WERI-Rb-1 (cell line): Measurements from ENCODE around the gene POU3F3.

Experiments used
- DNase-seq: peaks from one replicate; pipeline ENCODE4 v3.0.0-alpha.2; 2020
- H3K27ac ChIP-seq: fragments of 250-450 bp; sonication (Bioruptor Pico); 2 replicates; pipeline ENCODE4 v1.5.1; 2020; ENCODE audit warnings: mild to moderate bottlenecking, moderate library complexity
- H3K27me3 ChIP-seq: fragments of 250-450 bp; sonication (Bioruptor Pico); 2 replicates; pipeline ENCODE4 v1.5.1; 2021; ENCODE audit warnings: mild to moderate bottlenecking, low read depth, moderate library complexity; ENCODE audit not compliant: insufficient read depth, severe bottlenecking
- H3K36me3 ChIP-seq: fragments of 250-450 bp; sonication (Bioruptor Pico); 2 replicates; pipeline ENCODE4 v1.5.1; 2020; ENCODE audit warnings: mild to moderate bottlenecking, moderate library complexity
- H3K4me3 ChIP-seq: 2 replicates; pipeline ENCODE4 v1.5.1; 2011; ENCODE audit warnings: low read depth, mild to moderate bottlenecking, control low read depth, low read length
- H3K9me3 ChIP-seq: fragments of 250-450 bp; sonication (Bioruptor Pico); 2 replicates; pipeline ENCODE4 v1.5.1; 2021; ENCODE audit warnings: mild to moderate bottlenecking, moderate library complexity; ENCODE audit not compliant: severe bottlenecking
- TF ChIP-seq, protein P1 (sequence below): IDR thresholded peaks from 2 replicates; pipeline ENCODE4 v1.5.1; 2011; ENCODE audit warnings: low read depth, mild to moderate bottlenecking, control low read depth, inconsistent platforms, low read length

Gene POU3F3

GRCh38 chr2:104844807-104845551 lies 8.9 kb upstream of the POU3F3 start:
- no peak overlapping the region for H3K27ac ChIP-seq
- H3K4me3 ChIP-seq, result no peak overlapping the region
- no peak for DNase-seq

DNA sequence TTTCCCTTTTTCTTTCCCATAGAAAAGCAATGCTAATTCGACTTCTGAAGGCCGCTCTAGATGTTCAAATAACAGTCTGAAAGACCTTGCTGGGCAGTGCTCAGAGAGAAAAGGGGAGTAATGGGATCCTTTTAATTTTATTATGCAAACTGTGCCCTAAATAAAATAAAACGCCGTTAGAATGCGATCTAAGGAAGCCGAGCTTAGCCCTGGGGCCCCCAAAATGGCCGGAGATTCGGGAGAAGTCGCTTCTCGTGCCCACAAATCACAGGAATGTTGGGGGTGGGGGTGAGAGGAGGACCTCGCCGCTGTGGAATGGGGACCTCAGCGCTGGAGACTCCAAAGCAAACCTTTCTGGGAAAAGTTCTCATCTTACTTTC lies 8.4 kb upstream of the POU3F3 start:
- H3K27ac ChIP-seq, result no peak overlapping the region
- DNase-seq, result no peak
- H3K36me3 ChIP-seq, result no peaks in the 10 kb centered on the region
- peaks cover 5% of the 10 kb centered on the region for H3K9me3 ChIP-seq
- TF ChIP-seq, protein P1, sequence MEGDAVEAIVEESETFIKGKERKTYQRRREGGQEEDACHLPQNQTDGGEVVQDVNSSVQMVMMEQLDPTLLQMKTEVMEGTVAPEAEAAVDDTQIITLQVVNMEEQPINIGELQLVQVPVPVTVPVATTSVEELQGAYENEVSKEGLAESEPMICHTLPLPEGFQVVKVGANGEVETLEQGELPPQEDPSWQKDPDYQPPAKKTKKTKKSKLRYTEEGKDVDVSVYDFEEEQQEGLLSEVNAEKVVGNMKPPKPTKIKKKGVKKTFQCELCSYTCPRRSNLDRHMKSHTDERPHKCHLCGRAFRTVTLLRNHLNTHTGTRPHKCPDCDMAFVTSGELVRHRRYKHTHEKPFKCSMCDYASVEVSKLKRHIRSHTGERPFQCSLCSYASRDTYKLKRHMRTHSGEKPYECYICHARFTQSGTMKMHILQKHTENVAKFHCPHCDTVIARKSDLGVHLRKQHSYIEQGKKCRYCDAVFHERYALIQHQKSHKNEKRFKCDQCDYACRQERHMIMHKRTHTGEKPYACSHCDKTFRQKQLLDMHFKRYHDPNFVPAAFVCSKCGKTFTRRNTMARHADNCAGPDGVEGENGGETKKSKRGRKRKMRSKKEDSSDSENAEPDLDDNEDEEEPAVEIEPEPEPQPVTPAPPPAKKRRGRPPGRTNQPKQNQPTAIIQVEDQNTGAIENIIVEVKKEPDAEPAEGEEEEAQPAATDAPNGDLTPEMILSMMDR, result no peak
- peaks cover 96% of the 10 kb centered on the region for H3K27me3 ChIP-seq
- H3K4me3 ChIP-seq, result no peak overlapping the region

More at GRCh38 chr2:104844807-104845551, 8.9 kb upstream of the POU3F3 start:
- peaks cover 96% of the 10 kb centered on the region for H3K27me3 ChIP-seq
- TF ChIP-seq, protein P1, result no peak
- H3K36me3 ChIP-seq, result no peaks in the 10 kb centered on the region
- H3K9me3 ChIP-seq, result peaks cover 5% of the 10 kb centered on the region

DNA sequence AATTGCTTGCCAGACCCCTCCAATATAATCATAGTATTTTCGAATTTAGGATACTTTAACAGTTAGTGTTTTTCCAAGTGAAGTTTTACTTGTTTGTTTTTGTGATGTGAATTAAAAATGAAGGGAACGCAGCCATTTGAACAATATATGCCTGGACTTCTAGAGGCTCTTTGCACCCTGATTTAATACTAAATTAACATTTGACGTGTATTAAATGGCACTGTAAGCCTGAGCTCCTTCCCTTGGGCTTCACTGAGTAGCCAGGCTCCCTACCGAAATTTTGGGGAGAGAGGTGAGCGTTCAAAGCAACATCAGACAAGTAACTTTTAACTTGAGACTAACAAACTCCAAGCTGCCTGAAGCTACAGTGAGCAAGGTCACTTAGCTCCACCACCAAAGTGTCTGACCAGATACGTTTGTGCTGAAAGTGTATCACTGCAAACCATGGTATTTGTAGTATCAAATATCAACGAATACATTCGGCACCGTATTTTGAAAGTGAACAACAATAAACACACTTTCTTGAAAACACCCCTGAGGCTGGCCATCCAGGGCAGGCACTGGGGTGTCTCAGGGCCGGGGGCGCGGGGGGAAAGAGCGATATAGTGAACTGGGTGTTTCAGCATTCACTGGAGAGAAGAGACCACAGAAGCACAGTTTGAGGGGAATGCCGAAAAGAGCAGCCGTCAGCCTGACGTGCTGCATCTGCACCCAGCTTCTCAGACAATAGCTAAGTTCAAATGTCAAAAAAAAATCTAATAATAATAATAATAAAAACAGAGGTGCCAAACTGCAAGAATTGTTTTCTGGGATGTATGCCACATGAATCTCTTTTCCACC lies 7.7 kb upstream of the POU3F3 start:
- H3K27me3 ChIP-seq, result peaks cover 96% of the 10 kb centered on the region
- no peak overlapping the region for H3K4me3 ChIP-seq
- DNase-seq, result no peak
- H3K36me3 ChIP-seq, result no peaks in the 10 kb centered on the region
- TF ChIP-seq, protein P1, result no peak
- no peak overlapping the region for H3K27ac ChIP-seq
- peaks cover 5% of the 10 kb centered on the region for H3K9me3 ChIP-seq

- no peak for DNase-seq
- no peak overlapping the region for H3K27ac ChIP-seq
- H3K36me3 ChIP-seq, result no peaks in the 10 kb centered on the region
- H3K4me3 ChIP-seq, result no peak overlapping the region
- peaks cover 5% of the 10 kb centered on the region for H3K9me3 ChIP-seq
- peaks cover 94% of the 10 kb centered on the region for H3K27me3 ChIP-seq
- TF ChIP-seq, protein P1, result no peak
Observed at GRCh38 chr2:104846786-104847585, 6.9 kb upstream of the POU3F3 start.

- Histone ChIP-seq H3K36me3 (no peaks in the 10 kb centered on the region), H3K27ac (no peak overlapping the region), H3K27me3 (peaks cover 91% of the 10 kb centered on the region), H3K9me3 (peaks cover 5% of the 10 kb centered on the region), H3K4me3 (no peak overlapping the region)
- TF ChIP-seq, protein P1, result no peak
- DNase-seq, result no peak
Observed at GRCh38 chr2:104847586-104848160, 6.2 kb upstream of the POU3F3 start.
